ENCODE measurements around the gene LDLRAD3.
A peak's percentile ranks its signal among the peaks of the same experiment; 100 is the strongest.
"Not testable (repeated sequence)": the region's sequence is repeated elsewhere in the genome, so short reads cannot be mapped to it uniquely, and the experiment has no call there.

LDLRAD3 gene

GRCh38 chr11:36162883-36163434 lies 219.1 kb downstream of the LDLRAD3 start:
- H3K4me3 ChIP-seq (ENCODE audit: extremely low read depth, insufficient read depth, low read length, poor library complexity, severe bottlenecking), result no peak overlapping the region
- WGBS, 2 experiments (ENCODE audit: insufficient coverage in 2 of 2), result 89 to 90% methylated on average over 4 of the region's 5 CpGs
- H3K9me3 ChIP-seq (ENCODE audit: control insufficient read depth, low read length), result no peaks in the 10 kb centered on the region
- peaks cover 19% of the 10 kb centered on the region for H3K4me1 ChIP-seq (ENCODE audit: control insufficient read depth, insufficient read depth, low read length, poor library complexity, severe bottlenecking)
- H3K36me3 ChIP-seq (ENCODE audit: control insufficient read depth, insufficient read depth, low read length), result no peaks in the 10 kb centered on the region
- peak overlapping the region; percentile 63 for H3K27ac ChIP-seq (ENCODE audit: low read depth, low read length, severe bottlenecking)

- H3K9me3 ChIP-seq (ENCODE audit: control insufficient read depth, low read length), result no peaks in the 10 kb centered on the region
- no peak overlapping the region for H3K4me3 ChIP-seq (ENCODE audit: extremely low read depth, insufficient read depth, low read length, poor library complexity, severe bottlenecking)
- peaks cover 19% of the 10 kb centered on the region for H3K4me1 ChIP-seq (ENCODE audit: control insufficient read depth, insufficient read depth, low read length, poor library complexity, severe bottlenecking)
- 93 to 100% methylated on average over 2 to 5 of the region's 6 CpGs for WGBS, 2 experiments (ENCODE audit: insufficient coverage in 2 of 2)
- no peaks in the 10 kb centered on the region for H3K36me3 ChIP-seq (ENCODE audit: control insufficient read depth, insufficient read depth, low read length)
- H3K27ac ChIP-seq (ENCODE audit: low read depth, low read length, severe bottlenecking), result peak overlapping the region; percentile 63
These were observed 220.8 kb downstream of the LDLRAD3 start for GRCh38 chr11:36164506-36165250.

- Histone ChIP-seq H3K4me3 (ENCODE audit: extremely low read depth, insufficient read depth, low read length, poor library complexity, severe bottlenecking) (no peak overlapping the region), H3K9me3 (ENCODE audit: control insufficient read depth, low read length) (no peaks in the 10 kb centered on the region), H3K27ac (ENCODE audit: low read depth, low read length, severe bottlenecking) (no peak overlapping the region), H3K36me3 (ENCODE audit: control insufficient read depth, insufficient read depth, low read length) (no peaks in the 10 kb centered on the region), H3K4me1 (ENCODE audit: control insufficient read depth, insufficient read depth, low read length, poor library complexity, severe bottlenecking) (peaks cover 19% of the 10 kb centered on the region)
- WGBS, 2 experiments (ENCODE audit: insufficient coverage in 2 of 2), result 100% methylated on average over 1 of the region's 3 CpGs
These were observed 221.9 kb downstream of the LDLRAD3 start for GRCh38 chr11:36165621-36166397.

- Histone ChIP-seq H3K9me3 (ENCODE audit: control insufficient read depth, low read length) (peaks cover 7% of the 10 kb centered on the region), H3K4me3 (ENCODE audit: extremely low read depth, insufficient read depth, low read length, poor library complexity, severe bottlenecking) (no peak overlapping the region), H3K36me3 (ENCODE audit: control insufficient read depth, insufficient read depth, low read length) (no peaks in the 10 kb centered on the region), H3K27ac (ENCODE audit: low read depth, low read length, severe bottlenecking) (no peak overlapping the region), H3K4me1 (ENCODE audit: control insufficient read depth, insufficient read depth, low read length, poor library complexity, severe bottlenecking) (peaks cover 19% of the 10 kb centered on the region)
- WGBS, 2 experiments (ENCODE audit: insufficient coverage in 2 of 2), result 94 to 100% methylated on average over 3 of the region's 4 CpGs
These were observed 223.2 kb downstream of the LDLRAD3 start for GRCh38 chr11:36167073-36167472.

GRCh38 chr11:36167729-36168128 lies 223.9 kb downstream of the LDLRAD3 start:
- Histone ChIP-seq H3K4me3 (ENCODE audit: extremely low read depth, insufficient read depth, low read length, poor library complexity, severe bottlenecking) (no peak overlapping the region), H3K4me1 (ENCODE audit: control insufficient read depth, insufficient read depth, low read length, poor library complexity, severe bottlenecking) (peaks cover 13% of the 10 kb centered on the region), H3K36me3 (ENCODE audit: control insufficient read depth, insufficient read depth, low read length) (no peaks in the 10 kb centered on the region), H3K27ac (ENCODE audit: low read depth, low read length, severe bottlenecking) (no peak overlapping the region), H3K9me3 (ENCODE audit: control insufficient read depth, low read length) (peaks cover 7% of the 10 kb centered on the region)
- WGBS, 2 experiments (ENCODE audit: insufficient coverage in 2 of 2), result 82 to 92% methylated on average over 2 of the region's 6 CpGs

- H3K4me3 ChIP-seq (ENCODE audit: extremely low read depth, insufficient read depth, low read length, poor library complexity, severe bottlenecking), result no peak overlapping the region
- H3K36me3 ChIP-seq (ENCODE audit: control insufficient read depth, insufficient read depth, low read length), result no peaks in the 10 kb centered on the region
- peaks cover 16% of the 10 kb centered on the region for H3K4me1 ChIP-seq (ENCODE audit: control insufficient read depth, insufficient read depth, low read length, poor library complexity, severe bottlenecking)
- no peaks in the 10 kb centered on the region for H3K9me3 ChIP-seq (ENCODE audit: control insufficient read depth, low read length)
- no peak overlapping the region for H3K27ac ChIP-seq (ENCODE audit: low read depth, low read length, severe bottlenecking)
- WGBS, 2 experiments (ENCODE audit: insufficient coverage in 2 of 2), result 86 to 93% methylated on average over 1 of the region's 2 CpGs
These were observed 234.0 kb downstream of the LDLRAD3 start for GRCh38 chr11:36177836-36178235.

GRCh38 chr11:36186340-36187175 lies 242.7 kb downstream of the LDLRAD3 start:
- H3K4me1 ChIP-seq (ENCODE audit: control insufficient read depth, insufficient read depth, low read length, poor library complexity, severe bottlenecking), result peaks cover 20% of the 10 kb centered on the region
- WGBS, 2 experiments (ENCODE audit: insufficient coverage in 2 of 2), result 68 to 88% methylated on average over 4 of the region's 6 CpGs
- peaks cover 5% of the 10 kb centered on the region for H3K36me3 ChIP-seq (ENCODE audit: control insufficient read depth, insufficient read depth, low read length)
- peaks cover 3% of the 10 kb centered on the region for H3K9me3 ChIP-seq (ENCODE audit: control insufficient read depth, low read length)
- no peak overlapping the region for H3K4me3 ChIP-seq (ENCODE audit: extremely low read depth, insufficient read depth, low read length, poor library complexity, severe bottlenecking)
- no peak overlapping the region for H3K27ac ChIP-seq (ENCODE audit: low read depth, low read length, severe bottlenecking)

- H3K27ac ChIP-seq (ENCODE audit: low read depth, low read length, severe bottlenecking), result peak overlapping the region; percentile 6
- WGBS, 2 experiments (ENCODE audit: insufficient coverage in 2 of 2), result 93 to 100% methylated on average over 2 of the region's 3 CpGs
- no peak overlapping the region for H3K4me3 ChIP-seq (ENCODE audit: extremely low read depth, insufficient read depth, low read length, poor library complexity, severe bottlenecking)
- H3K9me3 ChIP-seq (ENCODE audit: control insufficient read depth, low read length), result peaks cover 3% of the 10 kb centered on the region
- H3K36me3 ChIP-seq (ENCODE audit: control insufficient read depth, insufficient read depth, low read length), result peaks cover 9% of the 10 kb centered on the region
- peaks cover 9% of the 10 kb centered on the region for H3K4me1 ChIP-seq (ENCODE audit: control insufficient read depth, insufficient read depth, low read length, poor library complexity, severe bottlenecking)
These were observed 243.8 kb downstream of the LDLRAD3 start for GRCh38 chr11:36187622-36188021.

GRCh38 chr11:36189735-36190134 lies 245.9 kb downstream of the LDLRAD3 start:
- not testable (repeated sequence) for H3K4me3 ChIP-seq (ENCODE audit: extremely low read depth, insufficient read depth, low read length, poor library complexity, severe bottlenecking); H3K27ac ChIP-seq (ENCODE audit: low read depth, low read length, severe bottlenecking); H3K4me1 ChIP-seq (ENCODE audit: control insufficient read depth, insufficient read depth, low read length, poor library complexity, severe bottlenecking); H3K9me3 ChIP-seq (ENCODE audit: control insufficient read depth, low read length)
- H3K36me3 ChIP-seq (ENCODE audit: control insufficient read depth, insufficient read depth, low read length), result peaks cover 11% of the 10 kb centered on the region
- no CpG with 5 or more reads among the region's 1 CpG for WGBS, 2 experiments (ENCODE audit: insufficient coverage in 2 of 2)

GRCh38 chr11:36191941-36192340 lies 248.1 kb downstream of the LDLRAD3 start:
- Histone ChIP-seq H3K4me1 (ENCODE audit: control insufficient read depth, insufficient read depth, low read length, poor library complexity, severe bottlenecking) (peaks cover 4% of the 10 kb centered on the region), H3K4me3 (ENCODE audit: extremely low read depth, insufficient read depth, low read length, poor library complexity, severe bottlenecking) (no peak overlapping the region), H3K27ac (ENCODE audit: low read depth, low read length, severe bottlenecking) (no peak overlapping the region), H3K9me3 (ENCODE audit: control insufficient read depth, low read length) (peaks cover 3% of the 10 kb centered on the region), H3K36me3 (ENCODE audit: control insufficient read depth, insufficient read depth, low read length) (peaks cover 11% of the 10 kb centered on the region)
- WGBS, 2 experiments (ENCODE audit: insufficient coverage in 2 of 2), result 83% methylated on average over 2 of the region's 5 CpGs; no CpG with 5 or more reads in 1 of the 2 experiments
